K562 (cell line): ENCODE results near the gene LGR6. TPM values are rescaled to one million over a fixed set of nuclear protein-coding genes. Genes with fewer than 3 reads are reported as not detected.
A peak's percentile ranks its signal among the peaks of the same experiment; 100 is the strongest.

ENCODE experiments used
- BDP1 ChIP-seq: IDR thresholded peaks from 3 replicates; pipeline ENCODE4 v1.6.1; 2011; ENCODE audit not compliant: insufficient read length, insufficient read depth
- BRCA1 ChIP-seq, 2 experiments: fragments of 450-650 bp in 1 of 2; sonication (generic) in 1 of 2; formaldehyde crosslinking in 1 of 2; IDR thresholded peaks; 2 replicates each; pipeline versions ENCODE4 v1.5.0 to v1.6.1; 2017 to 2020; ENCODE audit warnings: mild to moderate bottlenecking in 1 of 2, missing genetic modification reagents in 1 of 2
- BRD4 ChIP-seq: fragments of 200-600 bp; sonication (generic); IDR thresholded peaks from 2 replicates; pipeline ENCODE4 v1.6.1; 2017; ENCODE audit warnings: inconsistent platforms
- CEBPG ChIP-seq, 3 experiments: fragments of 200-800 bp in 1 of 3; sonication (Bioruptor generic) in 1 of 3; sonication (generic) in 1 of 3; formaldehyde crosslinking in 1 of 3; IDR thresholded peaks in 2 of 3; conservative IDR thresholded peaks in 1 of 3; 2 replicates each; pipeline versions ENCODE4 v1.6.1 to v1.8.0; 2016 to 2022; ENCODE audit warnings: missing compliant biosample characterization in 2 of 3, missing genetic modification characterization in 2 of 3, mild to moderate bottlenecking in 1 of 3, missing genetic modification reagents in 1 of 3
- DDX20 ChIP-seq: fragments of 450-650 bp; IDR thresholded peaks from 2 replicates; pipeline ENCODE4 v1.6.1; 2016; ENCODE audit warnings: missing genetic modification characterization, low read depth, mild to moderate bottlenecking, missing compliant biosample characterization, moderate library complexity
- GATAD2B ChIP-seq: fragments of 450-650 bp; IDR thresholded peaks from 2 replicates; pipeline ENCODE4 v1.6.1; 2017; ENCODE audit warnings: mild to moderate bottlenecking, borderline replicate concordance
- HNRNPUL1 ChIP-seq: fragments of 200-400 bp; formaldehyde crosslinking; IDR thresholded peaks from 2 replicates; pipeline ENCODE4 v1.6.1; 2017; ENCODE audit warnings: low read length
- MTA2 ChIP-seq: fragments of 450-650 bp; IDR thresholded peaks from 2 replicates; pipeline ENCODE4 v1.6.1; 2016; ENCODE audit warnings: low read depth
- PHB ChIP-seq: fragments of 250-450 bp; sonication (Bioruptor Pico); IDR thresholded peaks from 2 replicates; pipeline ENCODE4 v1.5.0; 2021
- SMARCA4 ChIP-seq: fragments of 450-650 bp; IDR thresholded peaks from 2 replicates; pipeline ENCODE4 v1.6.1; 2016
- SRSF3 ChIP-seq: fragments of 200-400 bp; formaldehyde crosslinking; IDR thresholded peaks from 2 replicates; pipeline ENCODE4 v1.6.1; 2016; ENCODE audit warnings: mild to moderate bottlenecking, low read length, moderate library complexity; ENCODE audit not compliant: insufficient read depth
- ZC3H8 ChIP-seq: fragments of 450-650 bp; IDR thresholded peaks from 2 replicates; pipeline ENCODE4 v1.6.1; 2017
- ZNF165 ChIP-seq: fragments of 250-450 bp; sonication (Bioruptor Pico); IDR thresholded peaks from 2 replicates; pipeline ENCODE4 v1.4.0; 2020; ENCODE audit warnings: borderline replicate concordance
- polyA plus RNA-seq, 8 experiments: library from polyadenylated mRNA; depleted of rRNA in 4 of 8; stranded (reverse) in 5 of 8; unstranded in 3 of 8; fragments of >200 nt; fragmentation: Nextera tagmentation in 2 of 8; fragmentation: Illumina TruSeq in 1 of 8; extraction: Ambion mirVana in 2 of 8; extraction: Trizol in 1 of 8; gene quantifications; 2 replicates each; pipeline versions ENCODE4 v1.2.1 to v1.2.3, GENCODE V29; 2011 to 2014; ENCODE audit warnings: inconsistent platforms in 1 of 8, missing spikeins in 1 of 8
- total RNA-seq, 7 experiments: library from RNA; depleted of rRNA in 6 of 7; stranded (reverse); fragments of >200 nt in 6 of 7; fragmentation: Illumina TruSeq in 2 of 7; extraction: Trizol in 2 of 7; gene quantifications; 2 replicates each; pipeline versions ENCODE4 v1.2.1 to v1.2.3, GENCODE V29; 2011 to 2021; ENCODE audit warnings: low replicate concordance in 1 of 7
- TF ChIP-seq, protein P1 (sequence below): fragments of 450-650 bp; IDR thresholded peaks from 2 replicates; pipeline ENCODE4 v1.6.1; 2017; ENCODE audit warnings: antibody characterized with exemption, mild to moderate bottlenecking
- TF ChIP-seq, protein P2 (sequence below), 3 experiments: fragments of 200-800 bp in 1 of 3; sonication (Bioruptor generic) in 1 of 3; sonication (generic) in 1 of 3; formaldehyde crosslinking in 1 of 3; IDR thresholded peaks; 2 replicates each; pipeline versions ENCODE4 v1.6.1 to v1.8.0; 2016 to 2022; ENCODE audit warnings: mild to moderate bottlenecking in 2 of 3, missing compliant biosample characterization in 2 of 3, missing genetic modification characterization in 2 of 3, missing genetic modification reagents in 1 of 3
- TF ChIP-seq, protein P3 (sequence below): sonication (generic); formaldehyde crosslinking; IDR thresholded peaks from 2 replicates; pipeline ENCODE4 v1.8.0; 2022; ENCODE audit warnings: mild to moderate bottlenecking, missing genetic modification reagents, borderline replicate concordance
- TF ChIP-seq, protein P4 (sequence below): fragments of 450-650 bp; IDR thresholded peaks from 2 replicates; pipeline ENCODE4 v1.6.1; 2018; ENCODE audit warnings: mild to moderate bottlenecking, low read depth; ENCODE audit not compliant: partially characterized antibody

Gene LGR6
- total and polyA plus RNA-seq, 9 of the 15 experiments (the other 6 are each of a cell fraction or from before 2014, with no cell fraction given): 0.01 to 0.54 (median 0.17) TPM; not detected in 1

DNA sequence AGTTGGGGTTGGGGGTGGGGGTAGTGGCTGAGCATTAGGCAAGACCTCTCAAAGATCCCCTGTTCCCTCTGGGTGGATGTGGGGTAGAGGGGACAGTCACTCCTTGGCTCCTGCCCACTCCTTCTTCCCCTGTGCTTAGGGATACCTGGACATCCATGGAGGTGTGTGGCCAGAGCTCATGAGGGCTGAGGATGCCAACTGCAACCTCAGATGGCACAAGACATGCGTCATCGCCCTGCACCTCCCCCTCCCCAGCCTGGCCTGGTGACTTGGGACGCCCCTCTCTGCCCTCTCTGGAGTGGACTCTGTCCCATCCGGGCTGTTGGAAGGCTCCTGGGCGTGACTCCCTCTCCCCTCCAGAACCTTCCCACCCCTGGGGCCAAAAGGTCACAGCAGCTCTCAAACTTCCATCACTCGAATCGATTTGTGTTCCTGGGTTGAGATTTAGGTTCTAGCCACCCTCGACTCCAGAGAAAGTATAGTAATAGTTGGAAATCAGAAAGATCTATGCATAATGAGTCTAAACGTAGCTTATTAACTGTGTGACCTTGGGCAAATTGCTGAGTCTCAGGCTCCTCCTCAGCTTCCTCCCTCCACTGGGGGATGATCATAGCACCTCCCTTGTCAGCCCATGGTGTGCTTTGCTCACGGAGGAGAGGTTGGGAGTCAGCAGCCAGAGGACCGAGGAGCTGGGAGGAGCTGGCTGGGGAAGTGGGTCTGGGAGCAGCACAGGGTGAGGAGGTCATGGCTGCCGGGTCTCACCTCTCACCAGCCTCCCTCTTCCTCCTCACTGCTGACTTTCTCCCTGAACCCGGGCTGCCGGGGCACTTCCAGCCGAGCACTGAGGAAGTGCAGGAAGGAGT lies 30.9 kb upstream of the LGR6 start (continued):
- TF ChIP-seq DDX20 (tag) (no peak), ZNF165 (no peak), HNRNPUL1 (no peak), BDP1 (no peak), ZC3H8 (no peak), GATAD2B (peak; percentile 43; the same call in 1 of the 2 replicates), BRD4 (peak; percentile 33; the same call in 1 of the 2 replicates), BRCA1 (IDR thresholded peaks at IDR 0.05) (no peak), BRCA1 (CRISPR knock-in tag; IDR thresholded peaks at IDR 0.05) (no peak), SMARCA4 (peak; percentile 19), SRSF3 (no peak), CEBPG (CRISPR knock-in tag; IDR thresholded peaks at IDR 0.05) (peak; percentile 57), CEBPG (tag; conservative IDR thresholded peaks at IDR 0.05 in 1 of 2, IDR thresholded peaks at IDR 0.05 in 1 of 2) (peak in 1 of 2 experiments; percentile 59; a peak in 2 of 4 replicates), MTA2 (no peak), PHB (CRISPR knock-in tag) (no peak)
- TF ChIP-seq, protein P1, sequence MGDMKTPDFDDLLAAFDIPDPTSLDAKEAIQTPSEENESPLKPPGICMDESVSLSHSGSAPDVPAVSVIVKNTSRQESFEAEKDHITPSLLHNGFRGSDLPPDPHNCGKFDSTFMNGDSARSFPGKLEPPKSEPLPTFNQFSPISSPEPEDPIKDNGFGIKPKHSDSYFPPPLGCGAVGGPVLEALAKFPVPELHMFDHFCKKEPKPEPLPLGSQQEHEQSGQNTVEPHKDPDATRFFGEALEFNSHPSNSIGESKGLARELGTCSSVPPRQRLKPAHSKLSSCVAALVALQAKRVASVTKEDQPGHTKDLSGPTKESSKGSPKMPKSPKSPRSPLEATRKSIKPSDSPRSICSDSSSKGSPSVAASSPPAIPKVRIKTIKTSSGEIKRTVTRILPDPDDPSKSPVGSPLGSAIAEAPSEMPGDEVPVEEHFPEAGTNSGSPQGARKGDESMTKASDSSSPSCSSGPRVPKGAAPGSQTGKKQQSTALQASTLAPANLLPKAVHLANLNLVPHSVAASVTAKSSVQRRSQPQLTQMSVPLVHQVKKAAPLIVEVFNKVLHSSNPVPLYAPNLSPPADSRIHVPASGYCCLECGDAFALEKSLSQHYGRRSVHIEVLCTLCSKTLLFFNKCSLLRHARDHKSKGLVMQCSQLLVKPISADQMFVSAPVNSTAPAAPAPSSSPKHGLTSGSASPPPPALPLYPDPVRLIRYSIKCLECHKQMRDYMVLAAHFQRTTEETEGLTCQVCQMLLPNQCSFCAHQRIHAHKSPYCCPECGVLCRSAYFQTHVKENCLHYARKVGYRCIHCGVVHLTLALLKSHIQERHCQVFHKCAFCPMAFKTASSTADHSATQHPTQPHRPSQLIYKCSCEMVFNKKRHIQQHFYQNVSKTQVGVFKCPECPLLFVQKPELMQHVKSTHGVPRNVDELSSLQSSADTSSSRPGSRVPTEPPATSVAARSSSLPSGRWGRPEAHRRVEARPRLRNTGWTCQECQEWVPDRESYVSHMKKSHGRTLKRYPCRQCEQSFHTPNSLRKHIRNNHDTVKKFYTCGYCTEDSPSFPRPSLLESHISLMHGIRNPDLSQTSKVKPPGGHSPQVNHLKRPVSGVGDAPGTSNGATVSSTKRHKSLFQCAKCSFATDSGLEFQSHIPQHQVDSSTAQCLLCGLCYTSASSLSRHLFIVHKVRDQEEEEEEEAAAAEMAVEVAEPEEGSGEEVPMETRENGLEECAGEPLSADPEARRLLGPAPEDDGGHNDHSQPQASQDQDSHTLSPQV: peak; percentile 37
- TF ChIP-seq, protein P2, sequence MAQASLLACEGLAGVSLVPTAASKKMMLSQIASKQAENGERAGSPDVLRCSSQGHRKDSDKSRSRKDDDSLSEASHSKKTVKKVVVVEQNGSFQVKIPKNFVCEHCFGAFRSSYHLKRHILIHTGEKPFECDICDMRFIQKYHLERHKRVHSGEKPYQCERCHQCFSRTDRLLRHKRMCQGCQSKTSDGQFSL (CRISPR knock-in tag; IDR thresholded peaks at IDR 0.05): 0 out of 2 replicates have a peak, but pooled peaks have one; percentile 10
- TF ChIP-seq, protein P2 (tag; IDR thresholded peaks at IDR 0.05): no peak
- TF ChIP-seq, protein P3, sequence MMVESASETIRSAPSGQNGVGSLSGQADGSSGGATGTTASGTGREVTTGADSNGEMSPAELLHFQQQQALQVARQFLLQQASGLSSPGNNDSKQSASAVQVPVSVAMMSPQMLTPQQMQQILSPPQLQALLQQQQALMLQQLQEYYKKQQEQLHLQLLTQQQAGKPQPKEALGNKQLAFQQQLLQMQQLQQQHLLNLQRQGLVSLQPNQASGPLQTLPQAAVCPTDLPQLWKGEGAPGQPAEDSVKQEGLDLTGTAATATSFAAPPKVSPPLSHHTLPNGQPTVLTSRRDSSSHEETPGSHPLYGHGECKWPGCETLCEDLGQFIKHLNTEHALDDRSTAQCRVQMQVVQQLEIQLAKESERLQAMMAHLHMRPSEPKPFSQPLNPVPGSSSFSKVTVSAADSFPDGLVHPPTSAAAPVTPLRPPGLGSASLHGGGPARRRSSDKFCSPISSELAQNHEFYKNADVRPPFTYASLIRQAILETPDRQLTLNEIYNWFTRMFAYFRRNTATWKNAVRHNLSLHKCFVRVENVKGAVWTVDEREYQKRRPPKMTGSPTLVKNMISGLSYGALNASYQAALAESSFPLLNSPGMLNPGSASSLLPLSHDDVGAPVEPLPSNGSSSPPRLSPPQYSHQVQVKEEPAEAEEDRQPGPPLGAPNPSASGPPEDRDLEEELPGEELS: peak; percentile 56; the same call in 1 of the 2 replicates
- TF ChIP-seq, protein P4, sequence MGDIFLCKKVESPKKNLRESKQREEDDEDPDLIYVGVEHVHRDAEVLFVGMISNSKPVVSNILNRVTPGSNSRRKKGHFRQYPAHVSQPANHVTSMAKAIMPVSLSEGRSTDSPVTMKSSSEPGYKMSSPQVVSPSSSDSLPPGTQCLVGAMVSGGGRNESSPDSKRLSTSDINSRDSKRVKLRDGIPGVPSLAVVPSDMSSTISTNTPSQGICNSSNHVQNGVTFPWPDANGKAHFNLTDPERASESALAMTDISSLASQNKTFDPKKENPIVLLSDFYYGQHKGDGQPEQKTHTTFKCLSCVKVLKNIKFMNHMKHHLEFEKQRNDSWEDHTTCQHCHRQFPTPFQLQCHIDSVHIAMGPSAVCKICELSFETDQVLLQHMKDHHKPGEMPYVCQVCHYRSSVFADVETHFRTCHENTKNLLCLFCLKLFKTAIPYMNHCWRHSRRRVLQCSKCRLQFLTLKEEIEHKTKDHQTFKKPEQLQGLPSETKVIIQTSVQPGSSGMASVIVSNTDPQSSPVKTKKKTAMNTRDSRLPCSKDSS: no peak
